Fibroblast of skin of right quadriceps (primary cell): ENCODE measurements around the gene CAPN9.
"Not testable (repeated sequence)": the region's sequence is repeated elsewhere in the genome, so short reads cannot be mapped to it uniquely, and the experiment has no call there.

ENCODE experiments used
- DNase-seq: peaks from one replicate; pipeline ENCODE4 v3.0.0-alpha.2; 2013

Gene CAPN9, protein sequence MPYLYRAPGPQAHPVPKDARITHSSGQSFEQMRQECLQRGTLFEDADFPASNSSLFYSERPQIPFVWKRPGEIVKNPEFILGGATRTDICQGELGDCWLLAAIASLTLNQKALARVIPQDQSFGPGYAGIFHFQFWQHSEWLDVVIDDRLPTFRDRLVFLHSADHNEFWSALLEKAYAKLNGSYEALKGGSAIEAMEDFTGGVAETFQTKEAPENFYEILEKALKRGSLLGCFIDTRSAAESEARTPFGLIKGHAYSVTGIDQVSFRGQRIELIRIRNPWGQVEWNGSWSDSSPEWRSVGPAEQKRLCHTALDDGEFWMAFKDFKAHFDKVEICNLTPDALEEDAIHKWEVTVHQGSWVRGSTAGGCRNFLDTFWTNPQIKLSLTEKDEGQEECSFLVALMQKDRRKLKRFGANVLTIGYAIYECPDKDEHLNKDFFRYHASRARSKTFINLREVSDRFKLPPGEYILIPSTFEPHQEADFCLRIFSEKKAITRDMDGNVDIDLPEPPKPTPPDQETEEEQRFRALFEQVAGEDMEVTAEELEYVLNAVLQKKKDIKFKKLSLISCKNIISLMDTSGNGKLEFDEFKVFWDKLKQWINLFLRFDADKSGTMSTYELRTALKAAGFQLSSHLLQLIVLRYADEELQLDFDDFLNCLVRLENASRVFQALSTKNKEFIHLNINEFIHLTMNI

DNA sequence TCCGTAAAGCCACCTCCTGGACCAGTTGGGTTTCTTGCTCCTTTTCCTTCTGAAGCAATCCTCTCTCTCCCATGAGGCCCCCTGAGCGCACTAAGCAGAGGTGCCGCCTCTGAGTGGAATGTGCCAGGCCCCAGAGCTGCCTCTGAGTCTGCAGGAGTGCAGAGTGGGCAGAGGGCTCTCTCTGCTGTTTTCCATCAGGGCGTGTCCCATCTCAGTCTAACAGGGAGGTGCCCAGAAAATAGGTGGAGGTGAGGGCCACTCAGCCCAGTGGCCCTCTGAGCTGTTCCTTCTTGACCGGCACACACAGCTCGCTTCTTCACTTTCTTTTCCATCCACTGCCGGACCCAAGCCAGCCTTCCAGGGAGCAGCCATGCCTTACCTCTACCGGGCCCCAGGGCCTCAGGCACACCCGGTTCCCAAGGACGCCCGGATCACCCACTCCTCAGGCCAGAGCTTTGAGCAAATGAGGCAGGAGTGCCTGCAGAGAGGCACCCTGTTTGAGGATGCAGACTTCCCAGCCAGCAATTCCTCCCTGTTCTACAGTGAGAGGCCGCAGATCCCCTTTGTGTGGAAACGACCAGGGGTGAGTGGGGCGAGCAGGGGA, at the start of gene CAPN9:
Gene CAPN9, plus strand, starts transcription at position 262 of the 604 bp plus-strand sequence. Its CDS starts 109 bp downstream, at position 371.
- no peak for DNase-seq

DNA sequence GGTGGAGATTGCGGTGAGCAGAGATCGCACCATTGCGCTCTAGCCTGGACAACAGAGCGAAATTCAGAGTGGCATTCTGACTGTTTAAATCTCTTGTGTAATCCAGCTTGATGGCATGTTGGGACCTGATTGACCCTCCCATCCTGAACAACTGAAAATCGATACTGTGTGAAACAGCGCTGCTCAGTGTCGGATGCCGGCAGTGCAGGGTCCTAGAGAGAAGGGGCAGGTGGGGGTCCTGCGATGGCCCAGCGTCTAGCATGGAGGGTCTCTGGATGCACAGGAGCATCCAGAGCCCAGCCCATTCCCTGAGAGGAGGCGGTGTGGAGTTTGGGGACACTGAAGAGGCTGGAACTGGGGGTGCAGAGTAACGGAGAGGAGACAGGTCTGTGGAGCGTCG, 49.1 kb upstream of the CAPN9 start:
- DNase-seq, result no peak

DNA sequence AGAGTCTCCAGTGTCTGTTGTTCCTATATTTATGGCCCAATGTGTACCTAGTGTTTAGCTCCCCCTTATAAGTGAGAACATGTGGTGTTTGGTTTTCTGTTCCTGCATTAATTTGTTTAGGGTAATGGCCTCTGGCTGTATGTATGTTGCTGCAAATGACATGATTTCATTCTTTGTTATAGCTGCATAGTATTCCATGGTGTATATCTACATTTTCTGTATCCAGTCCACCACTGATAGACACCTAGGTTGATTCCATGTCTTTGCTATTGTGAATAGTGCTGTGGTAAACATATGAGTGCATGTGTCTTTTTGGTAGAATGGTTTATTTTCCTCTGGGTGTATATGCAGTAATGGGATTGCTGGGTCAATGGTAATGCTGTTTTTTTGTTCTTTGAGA, 48.2 kb upstream of the CAPN9 start:
- DNase-seq, result not testable (repeated sequence)

DNA sequence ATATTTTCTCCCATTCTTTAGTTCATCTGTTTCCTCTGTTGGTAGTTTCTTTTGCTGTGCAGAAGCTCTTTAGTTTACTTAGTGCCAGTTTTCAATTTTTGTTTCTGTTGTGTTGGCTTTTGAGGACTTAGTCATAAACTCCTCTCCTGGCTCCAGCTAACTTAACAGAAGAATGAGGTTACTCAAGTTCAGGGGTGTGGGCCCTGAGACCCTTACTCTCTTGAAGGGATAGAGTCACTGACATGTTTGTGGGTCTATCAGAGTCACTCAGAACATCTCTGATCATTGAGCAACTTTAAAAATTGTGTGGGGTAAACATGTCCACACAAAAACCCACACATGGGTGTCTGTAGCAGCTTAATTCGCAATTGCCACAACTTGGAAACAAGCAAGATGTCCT, 47.5 kb upstream of the CAPN9 start:
- DNase-seq, result no peak

DNA sequence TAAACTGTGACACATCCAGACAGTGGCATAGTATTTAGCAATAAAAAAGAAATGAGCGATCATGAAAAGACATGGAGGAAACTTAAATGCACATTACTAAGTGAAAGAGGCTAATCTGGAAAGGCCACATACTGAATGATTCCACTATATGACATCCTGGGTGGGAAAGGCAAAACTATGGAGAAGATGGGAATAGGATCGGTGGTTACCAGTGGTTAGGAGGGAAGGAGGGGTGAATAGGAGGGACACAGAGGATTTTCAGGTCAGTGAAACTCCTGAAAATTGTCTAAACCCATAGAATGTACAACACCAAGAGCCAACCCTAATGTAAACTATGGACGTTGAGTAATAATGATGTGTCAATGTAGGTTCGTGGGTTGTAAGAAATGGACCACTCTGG, 47.1 kb upstream of the CAPN9 start:
- DNase-seq, result no peak

DNA sequence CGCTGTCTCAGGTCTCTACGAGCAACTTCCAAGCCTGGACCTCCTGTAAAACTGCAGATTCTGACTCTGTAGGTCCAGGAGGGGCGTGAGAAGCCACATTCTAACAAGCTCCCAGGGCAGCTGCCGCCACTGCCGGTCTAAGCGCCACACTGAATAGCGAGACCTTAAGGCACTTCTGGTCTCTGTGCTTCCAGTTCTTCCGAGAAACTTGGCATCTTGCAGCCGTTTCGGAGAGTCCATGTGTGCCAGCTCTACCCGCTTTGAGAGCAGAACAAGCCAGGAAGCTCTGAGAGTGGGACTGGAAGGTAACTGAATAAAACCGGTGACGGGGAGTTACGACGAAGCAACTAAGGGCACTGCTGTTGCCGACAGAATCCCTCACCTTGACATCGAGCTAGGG, 45.8 kb upstream of the CAPN9 start:
- no peak for DNase-seq

DNA sequence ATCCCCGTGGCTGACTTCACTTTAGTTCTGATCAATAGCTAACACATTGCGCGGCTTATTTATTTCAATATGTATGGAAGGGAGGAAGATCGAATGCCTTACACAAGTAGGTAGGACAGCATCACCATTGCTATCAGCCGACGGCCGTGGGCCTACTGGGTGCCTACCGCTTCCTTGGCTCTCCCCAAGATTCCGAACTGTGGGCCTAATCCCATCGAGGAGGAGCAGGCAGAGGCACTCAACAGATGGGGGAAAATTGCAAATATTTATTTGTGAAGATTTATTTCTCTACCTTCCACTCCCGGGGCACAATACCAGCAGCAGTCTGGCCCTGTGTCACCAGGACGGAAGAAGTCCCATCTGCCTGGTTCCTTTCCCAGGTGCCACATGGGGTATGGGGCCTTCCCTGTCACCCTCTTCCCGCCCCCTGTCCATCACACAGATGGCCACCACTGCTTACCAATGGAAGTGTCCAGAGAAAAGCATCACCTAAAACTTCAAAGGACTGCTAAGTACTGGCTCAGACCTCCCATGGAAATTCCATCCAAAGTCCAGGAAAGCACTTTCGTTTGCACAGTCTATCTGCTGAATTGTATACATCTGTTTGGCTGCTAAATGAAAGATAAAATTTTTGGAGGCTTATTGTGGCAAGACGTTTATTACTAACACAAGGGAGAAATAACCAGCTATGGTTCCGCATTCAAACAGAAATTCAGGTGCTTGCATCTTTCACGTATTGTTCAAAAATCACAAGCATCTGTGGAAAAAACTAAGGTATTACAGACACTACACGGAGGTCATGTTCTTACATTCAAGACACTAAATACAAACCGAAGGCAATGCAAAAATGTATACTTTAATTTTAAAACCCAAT, 45.1 kb upstream of the CAPN9 start:
- no peak for DNase-seq

DNA sequence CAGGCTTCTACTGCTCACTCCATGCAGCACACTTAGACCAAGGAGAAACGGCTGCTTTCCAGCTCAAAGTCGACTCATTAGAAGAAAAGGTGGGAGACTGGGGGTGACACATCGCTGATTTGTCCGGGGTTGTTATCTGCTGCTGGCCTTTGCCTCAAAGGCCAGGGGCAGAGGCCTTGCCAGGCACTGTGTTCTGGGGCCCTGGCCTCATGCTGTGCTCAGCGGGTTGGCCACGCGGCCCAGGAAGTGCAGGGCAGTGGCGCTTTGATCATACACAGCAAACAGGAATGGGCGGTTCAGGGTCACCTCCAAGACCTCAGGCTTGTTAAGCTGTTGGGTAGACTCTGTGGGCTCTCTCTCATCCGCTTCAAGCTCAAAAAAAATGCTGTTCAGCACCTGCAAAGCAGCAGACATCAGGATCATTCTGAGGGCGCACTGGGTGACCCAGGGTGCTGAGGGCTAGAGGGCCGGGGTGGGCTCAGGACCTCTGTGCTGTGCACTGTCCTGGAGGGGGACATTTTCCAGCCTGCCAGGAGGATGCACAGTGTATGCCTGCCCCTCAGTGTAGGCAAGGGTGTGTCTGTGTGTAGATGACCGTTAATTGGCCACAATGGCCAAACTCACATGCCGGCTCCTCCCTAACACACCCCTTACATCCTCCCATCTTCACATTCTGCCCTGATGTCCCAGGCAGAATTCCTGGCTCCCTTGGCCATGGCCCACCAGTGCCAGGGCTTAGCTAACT, 44.1 kb upstream of the CAPN9 start:
- no peak for DNase-seq

DNA sequence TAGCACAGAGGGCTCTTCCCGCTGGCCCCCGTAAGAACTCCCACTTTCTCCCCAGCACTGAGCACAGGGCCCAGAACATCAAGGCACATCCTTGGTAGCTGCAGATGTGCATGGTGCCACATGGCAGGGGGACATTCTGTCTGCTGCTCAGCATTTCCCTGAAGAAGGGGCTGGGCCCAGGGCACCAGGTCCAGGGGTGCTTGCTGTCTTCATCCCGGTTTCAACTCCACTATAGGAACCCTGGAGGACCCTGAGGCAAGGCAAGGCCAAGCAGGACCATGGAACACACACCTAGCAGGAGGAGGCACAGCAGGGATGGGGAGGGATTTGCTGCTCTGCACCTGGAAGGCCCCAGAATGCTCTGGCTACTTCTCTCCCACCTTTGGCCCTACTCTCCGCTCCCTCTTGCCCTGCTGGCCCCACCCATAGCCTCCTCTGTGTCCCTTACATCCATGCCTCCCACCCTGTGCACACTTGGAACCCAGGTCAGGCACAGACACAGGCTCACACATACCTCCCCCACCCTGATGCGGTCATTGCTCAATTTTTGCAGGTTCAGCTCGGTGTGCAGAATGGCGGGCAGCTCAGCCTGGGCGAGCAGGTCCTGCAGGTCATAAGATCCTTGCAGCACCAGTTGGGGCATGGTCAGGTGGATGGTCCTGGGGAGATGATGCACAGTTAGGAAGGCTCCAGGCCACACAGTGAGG, 43.4 kb upstream of the CAPN9 start:
- DNase-seq, result no peak

DNA sequence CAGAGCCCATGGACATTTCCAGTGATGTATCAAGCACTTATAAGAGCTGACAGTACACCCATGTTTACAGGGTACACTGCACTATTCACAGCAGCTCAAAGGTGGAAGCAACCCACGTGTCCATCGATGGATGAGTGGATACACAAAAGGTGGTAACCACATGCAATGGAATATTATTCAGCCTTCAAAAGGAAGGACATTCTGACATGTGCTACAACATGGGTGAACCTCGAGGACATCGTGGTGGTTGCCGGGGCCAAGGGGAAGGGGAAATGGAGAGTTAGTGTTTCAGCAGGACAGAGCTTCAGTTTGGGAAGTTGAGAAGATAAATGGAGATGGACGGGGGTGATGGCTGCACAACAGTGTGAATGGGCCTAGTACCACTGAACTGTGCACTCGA, 42.4 kb upstream of the CAPN9 start:
- no peak for DNase-seq

DNA sequence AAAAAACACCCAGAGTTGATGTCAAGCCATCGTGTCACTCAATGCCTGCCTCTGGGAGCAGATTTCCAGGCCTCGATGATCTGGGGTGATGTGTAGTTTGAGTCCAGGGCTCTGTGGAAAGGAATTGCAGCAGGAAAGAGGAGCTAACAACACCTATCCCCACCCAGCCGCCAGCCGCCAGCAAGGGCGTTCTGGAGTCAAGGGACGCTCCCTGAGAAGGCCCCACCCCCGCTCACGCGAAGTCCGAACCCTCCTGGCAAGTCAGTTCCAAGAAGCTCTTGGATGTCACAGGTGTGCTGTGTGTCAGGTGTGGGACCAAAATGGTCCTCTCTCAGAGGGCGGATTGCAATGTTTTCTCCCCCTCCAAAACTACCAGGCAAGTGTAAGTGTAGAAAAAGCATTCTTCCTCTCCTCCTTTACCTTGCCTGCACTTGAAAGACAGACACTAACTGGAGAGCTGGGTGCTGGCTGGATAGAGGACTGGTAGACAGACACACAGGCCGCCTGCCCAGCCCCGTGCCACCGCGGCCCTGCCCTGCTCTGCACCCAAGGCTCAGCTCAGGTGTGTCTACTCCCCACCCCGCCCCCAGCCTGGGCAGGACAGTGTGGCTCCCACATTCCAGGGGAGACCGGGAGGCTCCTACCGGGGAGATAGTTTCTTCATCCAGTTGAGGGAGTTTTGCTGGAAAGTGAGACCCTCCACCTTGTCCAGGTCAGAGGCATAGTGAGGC, 41.7 kb upstream of the CAPN9 start:
- DNase-seq, result no peak

DNA sequence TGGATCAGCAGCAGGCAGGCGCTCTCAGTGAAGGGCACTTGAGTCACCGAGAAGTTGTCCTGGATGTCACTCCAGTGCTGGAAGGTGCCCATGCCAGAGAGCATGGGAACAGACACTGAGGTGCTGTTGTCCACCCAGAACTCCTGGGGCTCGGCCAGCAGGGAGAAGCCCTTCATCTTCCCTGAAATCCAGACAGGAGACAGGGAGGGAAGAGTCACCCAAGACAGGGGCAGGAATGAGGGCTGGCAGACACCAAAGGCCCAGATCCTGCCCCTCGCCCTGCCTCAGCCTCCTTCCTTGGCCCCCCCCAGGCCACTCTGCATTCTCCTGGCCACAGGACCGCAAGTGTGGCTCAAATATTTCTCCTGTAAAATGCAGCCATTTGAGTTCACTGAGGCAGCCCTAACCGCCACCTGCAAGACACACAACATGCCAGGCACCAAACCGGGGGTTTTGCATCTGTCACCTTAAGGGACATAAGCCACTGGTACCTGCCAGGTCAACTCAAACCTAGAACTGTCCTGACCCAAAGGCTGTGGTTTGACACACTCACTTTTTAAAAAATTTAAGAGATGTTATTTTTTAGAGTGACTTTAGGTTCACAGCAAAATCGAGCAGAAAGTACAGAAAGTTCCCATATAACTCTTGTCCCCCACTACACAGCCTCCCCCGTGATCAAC, 41.0 kb upstream of the CAPN9 start:
- DNase-seq, result no peak

DNA sequence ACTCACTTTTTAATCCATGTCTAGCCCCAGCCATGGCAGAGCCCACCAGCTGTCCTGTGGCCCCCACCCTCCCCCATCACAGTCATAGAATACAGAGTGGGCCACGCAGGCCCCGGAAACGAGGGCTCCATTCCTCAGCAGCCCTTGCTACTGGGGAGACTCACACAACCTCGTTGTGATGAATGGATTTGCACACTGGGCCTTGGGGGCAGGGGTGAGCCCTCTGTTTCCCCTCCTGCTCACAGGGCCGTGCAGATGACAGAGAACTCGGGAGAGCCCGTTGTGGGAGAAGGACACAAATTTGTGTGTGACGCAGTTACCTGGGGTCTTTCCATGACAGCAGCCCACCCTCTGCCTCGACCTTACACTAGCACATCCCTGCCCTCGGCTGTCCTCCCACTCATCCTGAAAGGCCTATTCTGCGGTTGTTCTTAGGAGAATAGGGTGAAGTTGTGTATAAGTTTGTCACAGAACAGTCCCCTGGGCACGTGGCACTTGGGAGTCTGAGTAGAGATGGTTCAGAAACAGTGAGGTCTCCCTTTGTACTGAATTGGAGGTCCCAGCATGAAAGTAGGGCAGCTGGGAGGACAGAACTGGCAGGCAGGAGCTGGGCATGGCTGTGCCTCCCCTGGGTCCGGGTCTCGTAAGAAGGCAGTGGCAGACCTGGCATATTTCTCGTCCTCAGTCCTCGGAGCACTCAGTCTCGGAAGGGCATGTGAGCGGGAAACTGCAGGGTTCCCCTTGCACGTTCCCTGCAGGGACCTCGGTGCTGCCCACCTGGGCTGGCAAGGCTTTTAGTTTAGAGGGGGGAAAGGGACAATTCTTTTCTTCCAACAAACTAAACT, 40.1 kb upstream of the CAPN9 start:
- no peak for DNase-seq

DNA sequence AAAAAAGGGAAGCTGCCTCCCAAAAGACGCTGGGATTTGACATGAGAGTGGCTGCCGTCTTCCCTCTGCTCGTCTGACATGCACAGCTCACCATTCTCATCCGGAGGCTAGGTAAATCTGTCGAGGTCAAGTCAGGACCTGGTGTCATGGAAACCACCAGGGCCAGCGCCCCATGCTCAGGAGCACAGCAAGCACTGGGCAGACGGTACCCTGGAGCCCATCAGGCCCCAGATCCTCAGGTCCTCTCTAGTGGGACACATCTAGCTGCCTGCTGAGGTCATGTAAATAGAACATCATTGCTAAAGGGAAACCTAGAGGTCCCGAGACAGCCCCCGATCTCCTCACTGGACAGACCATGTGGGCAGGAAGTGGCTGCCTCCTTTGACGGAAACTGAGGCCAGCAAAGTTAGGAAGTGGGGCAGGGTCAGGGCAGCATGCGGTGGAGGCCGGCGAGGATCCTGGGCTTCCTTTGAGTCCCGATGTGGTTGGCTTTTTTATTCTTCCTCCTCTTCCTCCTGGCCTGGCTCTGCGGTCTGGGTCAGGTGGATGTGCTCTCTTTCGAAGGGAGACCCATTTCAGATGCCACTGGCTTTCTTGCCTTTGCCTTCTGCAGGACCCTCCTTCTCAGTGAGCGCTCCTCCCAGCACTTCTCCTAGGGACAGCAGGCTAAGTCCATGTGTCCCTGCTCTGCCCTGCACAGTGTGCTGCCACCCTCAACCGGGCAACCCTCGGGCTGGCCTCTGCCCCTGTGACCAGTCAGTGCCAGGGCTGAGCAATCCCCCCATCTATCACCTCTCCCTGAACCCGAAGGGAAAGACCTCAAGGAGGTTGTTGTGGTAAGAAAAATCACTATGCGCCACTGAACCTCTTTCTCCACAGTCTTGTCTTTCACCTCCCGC, 39.2 kb upstream of the CAPN9 start:
- DNase-seq, result no peak

DNA sequence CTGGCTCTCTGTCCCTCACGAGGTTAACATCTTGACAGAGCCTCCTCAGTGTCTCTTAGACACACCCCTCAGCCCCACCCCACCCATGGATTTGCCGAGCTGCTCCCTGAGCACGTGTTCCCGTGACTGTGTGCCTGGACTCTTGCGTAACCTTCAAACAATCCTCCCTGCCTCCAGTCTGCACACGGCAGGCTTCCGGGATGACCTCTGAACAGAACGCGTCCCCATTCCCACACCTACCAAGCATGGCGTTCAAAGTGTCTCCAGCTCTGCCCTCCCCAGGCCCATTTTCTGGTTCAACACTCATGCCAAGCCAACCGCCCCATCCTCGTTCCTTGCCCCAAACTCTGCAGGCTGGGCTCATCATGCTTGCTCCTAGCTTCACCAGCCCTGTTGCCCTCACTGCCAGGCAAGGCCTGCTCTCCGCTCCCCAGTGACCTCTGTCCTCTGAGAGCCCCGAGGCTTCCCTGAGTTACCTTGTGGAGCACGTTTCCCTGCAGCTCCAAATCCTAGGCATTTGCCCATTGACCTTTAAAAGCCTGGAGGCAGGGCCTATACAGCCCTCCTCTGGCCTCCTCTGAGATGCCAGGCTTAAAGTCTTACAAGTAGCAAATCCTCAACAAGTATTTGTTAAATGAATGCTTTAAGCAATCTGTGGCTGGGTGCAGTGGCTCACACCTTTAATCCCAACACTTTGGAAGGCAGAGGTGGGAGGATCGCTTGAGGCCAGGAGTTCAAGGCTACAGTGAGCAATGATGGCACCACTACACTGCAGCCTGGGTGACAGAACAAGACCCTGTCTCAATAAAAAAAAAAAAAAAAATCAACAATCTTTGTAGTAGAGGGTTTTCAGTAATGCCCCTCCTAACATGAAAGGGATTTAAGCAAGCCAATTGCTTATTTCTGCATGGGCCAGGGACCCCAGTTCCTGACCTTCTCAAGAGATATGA, 38.3 kb upstream of the CAPN9 start:
- peak; percentile 3 for DNase-seq

DNA sequence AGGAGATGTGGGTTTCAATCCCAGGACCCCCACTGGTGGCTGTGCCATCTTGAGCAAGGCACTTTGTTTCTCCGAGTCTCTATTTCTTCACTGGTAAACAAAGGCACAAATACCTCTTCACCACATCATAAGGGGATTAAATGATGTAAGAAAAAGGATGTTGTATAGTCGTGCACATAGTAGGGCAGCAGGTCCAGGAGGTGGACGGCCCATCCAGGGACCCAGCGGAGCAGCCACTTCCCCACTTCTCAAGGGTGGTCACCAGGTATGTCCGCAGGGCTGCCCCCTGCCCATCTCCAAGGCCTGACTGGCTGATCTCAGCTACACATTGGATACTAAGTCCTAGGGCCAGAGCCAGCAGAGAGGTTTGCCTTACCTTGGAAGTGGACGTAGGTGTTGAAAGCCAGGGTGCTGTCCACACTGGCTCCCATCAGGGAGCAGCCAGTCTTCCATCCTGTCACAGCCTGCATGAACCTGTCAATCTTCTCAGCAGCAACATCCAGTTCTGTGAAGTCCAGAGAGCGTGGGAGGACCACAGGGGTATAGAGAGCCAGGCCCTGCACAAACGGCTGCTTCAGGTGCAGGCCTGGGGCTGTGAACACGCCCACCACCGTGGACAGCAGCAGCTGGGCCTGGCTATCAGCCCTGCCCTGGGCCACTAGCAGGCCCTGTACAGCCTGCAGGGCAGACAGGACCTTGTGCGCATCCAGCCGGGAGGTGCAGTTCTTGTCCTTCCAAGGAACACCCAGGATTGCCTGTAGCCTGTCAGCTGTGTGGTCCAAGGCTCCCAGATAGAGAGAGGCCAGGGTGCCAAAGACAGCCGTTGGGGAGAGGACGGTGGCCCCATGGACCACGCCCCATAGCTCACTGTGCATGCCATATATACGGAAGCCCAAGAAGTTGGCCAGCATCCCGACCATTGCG, 37.3 kb upstream of the CAPN9 start:
- no peak for DNase-seq
